GM21786 (cell line): ENCODE results near the gene ZNF446.

Experiments used
- ATAC-seq: cut with Tn5 transposase; IDR thresholded peaks from one replicate; pipeline ENCODE4 v1.9.1; 2021; ENCODE audit not compliant: unreplicated experiment

ZNF446 gene

GRCh38 chr19:58520257-58520599, 44.1 kb downstream of the ZNF446 start:
- ATAC-seq: no peak

- ATAC-seq: no peak
Measured at GRCh38 chr19:58521651-58522050, 45.5 kb downstream of the ZNF446 start.

GRCh38 chr19:58522709-58523108, 46.6 kb downstream of the ZNF446 start:
- ATAC-seq: no peak

- ATAC-seq: no peak
Measured at GRCh38 chr19:58529405-58529804, 53.3 kb downstream of the ZNF446 start.
